DOHH2 (cell line): Measurements from ENCODE around the gene ADPGK.

ENCODE experiments used
- H3F3A ChIP-seq: fragments of 200-600 bp; sonication (generic), shearing (Covaris generic); 2 replicates; pipeline ENCODE4 v1.6.0; 2016; ENCODE audit warnings: antibody characterized with exemption, mild to moderate bottlenecking; ENCODE audit not compliant: control insufficient read depth, insufficient read depth
- H3K27ac ChIP-seq: fragments of 200-600 bp; sonication (generic); 2 replicates; pipeline ENCODE4 v1.5.1; 2014; ENCODE audit warnings: low read depth, mild to moderate bottlenecking, low read length, moderate library complexity
- H3K27me3 ChIP-seq: fragments of 200-600 bp; sonication (generic); 2 replicates; pipeline ENCODE4 v1.6.1; 2014; ENCODE audit warnings: mild to moderate bottlenecking, low read length, mixed read lengths; ENCODE audit not compliant: control insufficient read depth
- H3K36me3 ChIP-seq: fragments of 200-600 bp; sonication (generic); 2 replicates; pipeline ENCODE4 v1.6.1; 2014; ENCODE audit warnings: mild to moderate bottlenecking, low read length, moderate library complexity, mixed read lengths; ENCODE audit not compliant: control insufficient read depth
- H3K4me1 ChIP-seq: fragments of 200-600 bp; sonication (generic); 2 replicates; pipeline ENCODE4 v1.6.1; 2014; ENCODE audit warnings: mild to moderate bottlenecking, low read length, mixed read lengths; ENCODE audit not compliant: control insufficient read depth
- H3K4me2 ChIP-seq: fragments of 200-600 bp; sonication (generic); 2 replicates; pipeline ENCODE4 v1.6.0; 2014; ENCODE audit warnings: mild to moderate bottlenecking, low read length, moderate library complexity
- H3K4me3 ChIP-seq: fragments of 200-600 bp; sonication (generic); 2 replicates; pipeline ENCODE4 v1.5.1; 2014; ENCODE audit warnings: mild to moderate bottlenecking, low read length, mixed read lengths
- H3K79me2 ChIP-seq: fragments of 200-600 bp; sonication (generic); 2 replicates; pipeline ENCODE4 v1.6.1; 2014; ENCODE audit warnings: mild to moderate bottlenecking, low read length, mixed read lengths; ENCODE audit not compliant: control insufficient read depth
- H3K9me2 ChIP-seq: fragments of 200-600 bp; sonication (generic); replicated peaks from 2 replicates; pipeline ENCODE4 v1.6.1; 2014; ENCODE audit warnings: mild to moderate bottlenecking, low read length, mixed read lengths; ENCODE audit not compliant: control insufficient read depth
- H3K9me3 ChIP-seq: fragments of 200-600 bp; sonication (generic); 2 replicates; pipeline ENCODE4 v1.6.1; 2014; ENCODE audit warnings: antibody characterized with exemption, low read length, mixed read lengths; ENCODE audit not compliant: control insufficient read depth, insufficient read depth
- H4K20me1 ChIP-seq: fragments of 200-600 bp; sonication (generic); 2 replicates; pipeline ENCODE4 v1.6.0; 2014; ENCODE audit warnings: low read depth, mild to moderate bottlenecking, antibody characterized with exemption, low read length, moderate library complexity; ENCODE audit not compliant: control insufficient read depth, insufficient read depth
- CTCF ChIP-seq: fragments of 200-600 bp; sonication (generic); IDR thresholded peaks from one replicate; pipeline ENCODE4 v1.5.1; 2014; ENCODE audit warnings: antibody characterized with exemption, mild to moderate bottlenecking, low read depth, low read length; ENCODE audit not compliant: poor library complexity, severe bottlenecking
- EZH2phosphoT487 ChIP-seq: fragments of 200-600 bp; sonication (generic); IDR thresholded peaks from 2 replicates; pipeline ENCODE4 v1.6.1; 2017; ENCODE audit warnings: borderline replicate concordance, mild to moderate bottlenecking, antibody characterized with exemption, low read length, moderate library complexity, mixed read lengths

The ADPGK gene

GRCh38 chr15:72784456-72784876, 908 bp upstream of the ADPGK start:
- Histone ChIP-seq H3K4me1 (peaks cover 26% of the 10 kb centered on the region), H4K20me1 (peaks cover 4% of the 10 kb centered on the region; the same call in 1 of the 2 replicates), H3K9me2 (no peaks in the 10 kb centered on the region), H3K79me2 (peaks cover 43% of the 10 kb centered on the region), H3K4me3 (peak overlapping the region; percentile 80), H3K36me3 (peaks cover 32% of the 10 kb centered on the region), H3K4me2 (peak overlapping the region; percentile 97), H3K27ac (no peak overlapping the region), H3K27me3 (no peaks in the 10 kb centered on the region), H3K9me3 (no peaks in the 10 kb centered on the region), H3F3A (no peaks in the 10 kb centered on the region)
- TF ChIP-seq EZH2phosphoT487 (no peak), CTCF (peak; percentile 16)

GRCh38 chr15:72783004-72783639, 436 bp downstream of the ADPGK start:
- peak overlapping the region; percentile 80 for H3K4me3 ChIP-seq
- H3K4me2 ChIP-seq, result peak overlapping the region; percentile 97
- H3K9me3 ChIP-seq, result no peaks in the 10 kb centered on the region
- H4K20me1 ChIP-seq, result peaks cover 7% of the 10 kb centered on the region; the same call in 1 of the 2 replicates
- H3K27ac ChIP-seq, result peak overlapping the region; percentile 63
- H3K4me1 ChIP-seq, result peaks cover 26% of the 10 kb centered on the region
- H3K79me2 ChIP-seq, result peaks cover 56% of the 10 kb centered on the region
- TF ChIP-seq EZH2phosphoT487 (no peak), CTCF (no peak)
- H3K9me2 ChIP-seq, result no peaks in the 10 kb centered on the region
- H3K36me3 ChIP-seq, result peaks cover 42% of the 10 kb centered on the region
- no peaks in the 10 kb centered on the region for H3F3A ChIP-seq
- H3K27me3 ChIP-seq, result no peaks in the 10 kb centered on the region

GRCh38 chr15:72782274-72783003, 1.1 kb downstream of the ADPGK start:
- Histone ChIP-seq H3K4me1 (peaks cover 30% of the 10 kb centered on the region), H4K20me1 (peaks cover 7% of the 10 kb centered on the region; the same call in 1 of the 2 replicates)

More at GRCh38 chr15:72782274-72783003, 1.1 kb downstream of the ADPGK start:
- no peaks in the 10 kb centered on the region for H3K9me2 ChIP-seq
- peak overlapping the region; percentile 63 for H3K27ac ChIP-seq
- peaks cover 63% of the 10 kb centered on the region for H3K79me2 ChIP-seq
- H3F3A ChIP-seq, result no peaks in the 10 kb centered on the region
- H3K4me2 ChIP-seq, result peak overlapping the region; percentile 97
- peak overlapping the region; percentile 80 for H3K4me3 ChIP-seq
- peaks cover 48% of the 10 kb centered on the region for H3K36me3 ChIP-seq
- no peak for TF ChIP-seq CTCF
- TF ChIP-seq EZH2phosphoT487, result no peak
- H3K9me3 ChIP-seq, result no peaks in the 10 kb centered on the region
- H3K27me3 ChIP-seq, result no peaks in the 10 kb centered on the region
